Brain microvascular endothelial cell (primary cell): ENCODE data around the gene KRT35.

Source experiments
- DNase-seq: peaks from one replicate; pipeline ENCODE4 v3.0.0-alpha.2; 2020
- H3K27ac ChIP-seq: fragments of 250-450 bp; sonication (Bioruptor Pico); 2 replicates; pipeline ENCODE4 v1.5.1; 2020; ENCODE audit warnings: mild to moderate bottlenecking, moderate library complexity
- H3K27me3 ChIP-seq: fragments of 250-450 bp; sonication (Bioruptor Pico); replicated peaks from 2 replicates; pipeline ENCODE4 v1.5.1; 2020; ENCODE audit warnings: mild to moderate bottlenecking
- H3K36me3 ChIP-seq: fragments of 250-450 bp; sonication (Bioruptor Pico); replicated peaks from 2 replicates; pipeline ENCODE4 v1.5.1; 2020; ENCODE audit warnings: mild to moderate bottlenecking
- H3K4me3 ChIP-seq: 2 replicates; pipeline ENCODE4 v1.5.1; 2011; ENCODE audit warnings: low read depth, mild to moderate bottlenecking, control low read depth, low read length, moderate library complexity
- in situ Hi-C: cut with HindIII; loops from 2 replicates; pipeline ENCODE4 v1.10.0; 2017; ENCODE audit warnings: low sequenced_read_pairs, low pct_ligation_motif_present
- TF ChIP-seq, protein P1 (sequence below): IDR thresholded peaks from 2 replicates; pipeline ENCODE4 v1.5.1; 2011; ENCODE audit warnings: low read depth, mild to moderate bottlenecking, moderate library complexity, low read length, control low read depth, inconsistent platforms; ENCODE audit errors: missing control alignments

KRT35 gene

DNA sequence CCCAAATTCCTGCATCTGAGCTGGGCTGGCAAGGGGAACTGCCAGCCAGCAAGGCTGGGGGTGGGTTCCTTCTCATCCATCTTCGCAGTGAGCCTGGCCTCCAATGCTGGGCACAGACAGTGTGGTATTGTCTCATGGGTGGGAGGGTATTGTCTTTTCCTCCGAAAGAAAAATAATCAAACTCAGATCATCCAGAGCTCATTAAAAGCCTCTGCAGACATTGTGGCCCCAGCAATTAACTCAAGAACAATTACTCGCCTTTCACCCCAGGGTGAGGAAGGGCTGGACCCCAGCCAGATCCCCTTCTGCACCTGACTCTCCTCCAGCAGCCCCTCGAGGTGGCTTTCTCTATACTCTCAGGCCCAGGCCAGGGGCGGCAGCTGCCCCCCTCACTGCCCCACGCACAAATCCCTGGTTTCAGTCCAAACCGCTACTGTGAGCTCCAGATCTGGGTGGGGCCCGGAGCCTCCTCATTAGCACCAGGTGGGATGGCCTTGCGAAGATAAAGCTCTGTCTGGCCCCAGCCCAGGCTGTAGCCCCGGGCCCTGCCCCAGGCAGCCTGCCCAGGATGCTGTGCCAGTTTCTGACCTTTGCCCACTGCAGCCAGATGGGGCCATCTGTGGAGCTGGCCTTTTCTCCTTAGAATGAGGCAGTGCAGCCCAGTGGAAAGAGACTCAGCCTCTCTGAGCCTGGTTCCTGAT is 40.0 kb upstream of the KRT35 start:
- Histone ChIP-seq H3K27ac (no peak overlapping the region), H3K36me3 (no peaks in the 10 kb centered on the region), H3K27me3 (no peaks in the 10 kb centered on the region), H3K4me3 (no peak overlapping the region)
- no peak for DNase-seq
- TF ChIP-seq, protein P1, sequence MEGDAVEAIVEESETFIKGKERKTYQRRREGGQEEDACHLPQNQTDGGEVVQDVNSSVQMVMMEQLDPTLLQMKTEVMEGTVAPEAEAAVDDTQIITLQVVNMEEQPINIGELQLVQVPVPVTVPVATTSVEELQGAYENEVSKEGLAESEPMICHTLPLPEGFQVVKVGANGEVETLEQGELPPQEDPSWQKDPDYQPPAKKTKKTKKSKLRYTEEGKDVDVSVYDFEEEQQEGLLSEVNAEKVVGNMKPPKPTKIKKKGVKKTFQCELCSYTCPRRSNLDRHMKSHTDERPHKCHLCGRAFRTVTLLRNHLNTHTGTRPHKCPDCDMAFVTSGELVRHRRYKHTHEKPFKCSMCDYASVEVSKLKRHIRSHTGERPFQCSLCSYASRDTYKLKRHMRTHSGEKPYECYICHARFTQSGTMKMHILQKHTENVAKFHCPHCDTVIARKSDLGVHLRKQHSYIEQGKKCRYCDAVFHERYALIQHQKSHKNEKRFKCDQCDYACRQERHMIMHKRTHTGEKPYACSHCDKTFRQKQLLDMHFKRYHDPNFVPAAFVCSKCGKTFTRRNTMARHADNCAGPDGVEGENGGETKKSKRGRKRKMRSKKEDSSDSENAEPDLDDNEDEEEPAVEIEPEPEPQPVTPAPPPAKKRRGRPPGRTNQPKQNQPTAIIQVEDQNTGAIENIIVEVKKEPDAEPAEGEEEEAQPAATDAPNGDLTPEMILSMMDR, result no peak
- in situ Hi-C loops, result no loop called here

- no peak overlapping the region for H3K4me3 ChIP-seq
- in situ Hi-C loops, result no loop called here
- H3K27me3 ChIP-seq, result no peaks in the 10 kb centered on the region
- DNase-seq, result no peak
- H3K27ac ChIP-seq, result no peak overlapping the region
- no peaks in the 10 kb centered on the region for H3K36me3 ChIP-seq
- TF ChIP-seq, protein P1, result no peak
Measured at GRCh38 chr17:41519501-41520224, 38.7 kb upstream of the KRT35 start.

DNA sequence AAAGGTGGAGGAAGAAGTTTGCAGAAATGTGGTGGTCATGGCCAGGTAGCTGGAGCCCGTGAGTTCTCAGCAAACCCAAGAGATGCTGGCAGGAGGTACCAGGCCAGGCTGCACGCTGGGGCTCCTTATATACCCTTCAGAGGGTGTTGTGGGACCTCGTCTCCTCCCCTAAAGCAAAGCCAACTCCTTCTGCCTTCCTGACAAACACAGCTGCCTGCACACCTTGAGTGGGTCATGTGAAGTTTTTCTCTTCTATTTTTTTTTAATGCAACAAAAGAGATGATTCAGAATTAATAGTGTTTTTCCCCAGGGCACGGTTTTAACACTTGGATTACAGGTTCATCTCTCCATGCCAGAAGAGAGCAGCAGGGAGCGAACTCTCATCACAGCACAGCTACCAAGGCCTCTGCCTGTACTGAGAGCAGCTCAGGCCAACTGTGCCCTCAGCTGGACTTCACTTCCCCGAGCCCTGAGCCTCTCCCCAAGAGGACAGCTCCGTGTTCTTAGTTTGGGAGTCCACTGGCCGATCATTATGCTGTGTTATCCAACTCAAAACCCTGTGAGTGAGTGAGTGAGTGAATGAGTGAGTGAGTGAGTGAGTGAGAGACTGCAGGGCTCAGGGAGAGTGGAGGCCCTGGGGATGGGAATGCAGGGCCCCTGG is 38.0 kb upstream of the KRT35 start, which contains the start of gene KRT15:
KRT15 (minus strand) TSS at position 102 of the 661 bp plus-strand sequence; CDS start at position 39, 63 bp downstream.
- Histone ChIP-seq H3K36me3 (no peaks in the 10 kb centered on the region), H3K27me3 (no peaks in the 10 kb centered on the region), H3K27ac (no peak within 1 kb of the TSS), H3K4me3 (no peak within 1 kb of the TSS)
- in situ Hi-C loops, result no loop called here
- TF ChIP-seq, protein P1, result peak; percentile 8
- no peak for DNase-seq

- H3K36me3 ChIP-seq, result no peaks in the 10 kb centered on the region
- in situ Hi-C loops, result no loop called here
- H3K4me3 ChIP-seq, result no peak overlapping the region
- DNase-seq, result no peak
- no peaks in the 10 kb centered on the region for H3K27me3 ChIP-seq
- no peak overlapping the region for H3K27ac ChIP-seq
- TF ChIP-seq, protein P1, result no peak
Measured at GRCh38 chr17:41518031-41518430, 37.1 kb upstream of the KRT35 start.

GRCh38 chr17:41516830-41517283 is 35.9 kb upstream of the KRT35 start:
- Histone ChIP-seq H3K27ac (no peak overlapping the region), H3K27me3 (no peaks in the 10 kb centered on the region), H3K4me3 (no peak overlapping the region), H3K36me3 (no peaks in the 10 kb centered on the region)
- DNase-seq, result no peak
- TF ChIP-seq, protein P1, result no peak
- in situ Hi-C loops, result no loop called here
